ENCODE measurements around the gene MEOX2. TPM values are rescaled to one million over a fixed set of nuclear protein-coding genes. Genes with fewer than 3 reads are reported as not detected.

The MEOX2 gene
- total RNA-seq, 1 donor from 2014 or later, result 1.7 TPM

- Histone ChIP-seq H3K27ac (no peak overlapping the region), H3K27me3 (no peaks in the 10 kb centered on the region), H3K36me3 (no peaks in the 10 kb centered on the region), H3K4me1 (peaks cover 5% of the 10 kb centered on the region), H3K4me3 (no peak overlapping the region), H3K9me3 (no peaks in the 10 kb centered on the region)
- TF ChIP-seq POLR2AphosphoS5 (IDR thresholded peaks at IDR 0.05; ENCODE audit: insufficient read depth in 1 of 2, low read depth in 1 of 2) (no peak), POLR2A (IDR thresholded peaks at IDR 0.05) (no peak), CTCF (IDR thresholded peaks at IDR 0.05) (no peak)
- no peak for DNase-seq (ENCODE audit: extremely low spot score in 2 of 2)
- intact Hi-C loops (cut with DNase I), result no loop called here
These were observed 11.1 kb downstream of the MEOX2 start for GRCh38 chr7:15675379-15675778.

GRCh38 chr7:15674586-15674985 is 11.9 kb downstream of the MEOX2 start:
- intact Hi-C loops (cut with DNase I), result no loop called here
- TF ChIP-seq CTCF (IDR thresholded peaks at IDR 0.05), result no peak
- peaks cover 5% of the 10 kb centered on the region for H3K4me1 ChIP-seq

GRCh38 chr7:15669443-15670090 is 16.9 kb downstream of the MEOX2 start:
- no peak for DNase-seq (ENCODE audit: extremely low spot score in 2 of 2)
- Histone ChIP-seq H3K4me1 (no peaks in the 10 kb centered on the region), H3K4me3 (no peak overlapping the region), H3K27me3 (no peaks in the 10 kb centered on the region), H3K36me3 (no peaks in the 10 kb centered on the region), H3K27ac (no peak overlapping the region), H3K9me3 (no peaks in the 10 kb centered on the region)
- TF ChIP-seq POLR2A (IDR thresholded peaks at IDR 0.05) (no peak), POLR2AphosphoS5 (IDR thresholded peaks at IDR 0.05; ENCODE audit: insufficient read depth in 1 of 2, low read depth in 1 of 2) (no peak), CTCF (IDR thresholded peaks at IDR 0.05) (no peak)
- intact Hi-C loops (cut with DNase I), result no loop called here

More at GRCh38 chr7:15674586-15674985, 11.9 kb downstream of the MEOX2 start:
- no peak overlapping the region for H3K4me3 ChIP-seq
- H3K27me3 ChIP-seq, result no peaks in the 10 kb centered on the region
- H3K36me3 ChIP-seq, result no peaks in the 10 kb centered on the region
- no peak overlapping the region for H3K27ac ChIP-seq
- no peaks in the 10 kb centered on the region for H3K9me3 ChIP-seq
- no peak for DNase-seq (ENCODE audit: extremely low spot score in 2 of 2)

GRCh38 chr7:15667991-15668390 is 18.5 kb downstream of the MEOX2 start:
- H3K4me3 ChIP-seq, result no peak overlapping the region

More at GRCh38 chr7:15667991-15668390, 18.5 kb downstream of the MEOX2 start:
- no peak for DNase-seq (ENCODE audit: extremely low spot score in 2 of 2)
- TF ChIP-seq POLR2A (IDR thresholded peaks at IDR 0.05), result no peak
- no peak for TF ChIP-seq POLR2AphosphoS5 (IDR thresholded peaks at IDR 0.05; ENCODE audit: insufficient read depth in 1 of 2, low read depth in 1 of 2)
- no peak for TF ChIP-seq CTCF (IDR thresholded peaks at IDR 0.05)
- Histone ChIP-seq H3K27ac (no peak overlapping the region), H3K4me1 (no peaks in the 10 kb centered on the region), H3K36me3 (no peaks in the 10 kb centered on the region), H3K9me3 (no peaks in the 10 kb centered on the region), H3K27me3 (no peaks in the 10 kb centered on the region)
- intact Hi-C loops (cut with DNase I), result no loop called here

Measured in vagina (tissue), 2 donors.